Ishikawa (cell line): ENCODE data around the gene APOA1.

ENCODE experiments used
- CEBPB ChIP-seq: IDR thresholded peaks from 2 replicates; pipeline ENCODE4 v1.6.1; 2012
- CREB1 ChIP-seq: IDR thresholded peaks from 2 replicates; pipeline ENCODE4 v1.6.1; 2012; ENCODE audit warnings: low read depth
- EGR1 ChIP-seq: IDR thresholded peaks from 2 replicates; pipeline ENCODE4 v1.6.1; 2012
- EP300 ChIP-seq: IDR thresholded peaks from 2 replicates; pipeline ENCODE4 v1.6.1; 2012; ENCODE audit warnings: borderline replicate concordance
- FOXM1 ChIP-seq: IDR thresholded peaks from 2 replicates; pipeline ENCODE4 v1.6.1; 2012; ENCODE audit warnings: low read depth, borderline replicate concordance
- MAX ChIP-seq: IDR thresholded peaks from 2 replicates; pipeline ENCODE4 v1.6.1; 2012
- NFIC ChIP-seq: IDR thresholded peaks from 2 replicates; pipeline ENCODE4 v1.6.1; 2012
- RAD21 ChIP-seq: IDR thresholded peaks from 2 replicates; pipeline ENCODE4 v1.6.1; 2012; ENCODE audit warnings: low read depth
- REST ChIP-seq: IDR thresholded peaks from 2 replicates; pipeline ENCODE4 v1.6.1; 2012; ENCODE audit warnings: low read depth, mild to moderate bottlenecking
- TAF1 ChIP-seq: IDR thresholded peaks from 2 replicates; pipeline ENCODE4 v1.6.1; 2012; ENCODE audit warnings: low read depth, mild to moderate bottlenecking
- TCF12 ChIP-seq: IDR thresholded peaks from 2 replicates; pipeline ENCODE4 v1.6.1; 2012; ENCODE audit warnings: low read depth
- TEAD4 ChIP-seq: IDR thresholded peaks from 2 replicates; pipeline ENCODE4 v1.6.1; 2012
- USF1 ChIP-seq: IDR thresholded peaks from 2 replicates; pipeline ENCODE4 v1.6.1; 2012
- YY1 ChIP-seq: IDR thresholded peaks from 2 replicates; pipeline ENCODE4 v1.6.1; 2012; ENCODE audit warnings: low read depth
- ZBTB7A ChIP-seq: IDR thresholded peaks from 2 replicates; pipeline ENCODE4 v1.6.1; 2012; ENCODE audit warnings: low read depth

Gene APOA1

GRCh38 chr11:116812109-116812508, 25.3 kb downstream of the APOA1 start:
- TF ChIP-seq EGR1 = no peak
- no peak for TF ChIP-seq MAX
- no peak for TF ChIP-seq EP300
- no peak for TF ChIP-seq USF1
- no peak for TF ChIP-seq NFIC
- TF ChIP-seq CREB1 = no peak
- TF ChIP-seq RAD21 = no peak
- TF ChIP-seq REST = no peak

GRCh38 chr11:116811194-116811593, 26.2 kb downstream of the APOA1 start:
- TF ChIP-seq NFIC (no peak), TEAD4 (no peak), RAD21 (no peak), CREB1 (no peak), FOXM1 (no peak), TAF1 (no peak), YY1 (no peak), EP300 (no peak), USF1 (no peak), REST (no peak)

GRCh38 chr11:116808262-116809175, 28.9 kb downstream of the APOA1 start:
- no peak for TF ChIP-seq USF1
- no peak for TF ChIP-seq CEBPB
- TF ChIP-seq EGR1 = no peak
- TF ChIP-seq FOXM1 = no peak
- TF ChIP-seq TAF1 = no peak
- no peak for TF ChIP-seq RAD21
- TF ChIP-seq CREB1 = no peak

GRCh38 chr11:116807601-116808261, 29.7 kb downstream of the APOA1 start:
- TF ChIP-seq YY1 = no peak
- no peak for TF ChIP-seq TEAD4
- TF ChIP-seq TCF12 = no peak
- TF ChIP-seq REST = no peak
- TF ChIP-seq FOXM1 = no peak
- TF ChIP-seq MAX = no peak
- TF ChIP-seq EP300 = no peak
- TF ChIP-seq TAF1 = no peak
- TF ChIP-seq CREB1 = no peak
- TF ChIP-seq RAD21 = no peak
- no peak for TF ChIP-seq ZBTB7A
- TF ChIP-seq NFIC = no peak
- TF ChIP-seq EGR1 = no peak
- TF ChIP-seq CEBPB = no peak
- no peak for TF ChIP-seq USF1
